Loucy (cell line): Measurements from ENCODE around the gene ORMDL2.

Source experiments
- H2AFZ ChIP-seq: fragments of 200-600 bp; sonication (generic); 2 replicates; pipeline ENCODE4 v1.6.0; 2016; ENCODE audit warnings: antibody characterized with exemption, mild to moderate bottlenecking, low read length, moderate library complexity
- H3F3A ChIP-seq: fragments of 200-600 bp; 2 replicates; pipeline ENCODE4 v1.6.0; 2016; ENCODE audit warnings: antibody characterized with exemption, low read depth, mild to moderate bottlenecking
- H3K27me3 ChIP-seq: fragments of 200-600 bp; sonication (generic); 2 replicates; pipeline ENCODE4 v1.6.1; 2014; ENCODE audit warnings: low read length, mild to moderate bottlenecking; ENCODE audit not compliant: insufficient read depth, poor library complexity, severe bottlenecking
- H3K36me3 ChIP-seq: fragments of 200-600 bp; sonication (generic); 2 replicates; pipeline ENCODE4 v1.6.1; 2016; ENCODE audit warnings: low read length; ENCODE audit not compliant: insufficient read depth
- H3K4me1 ChIP-seq: fragments of 200-600 bp; sonication (generic); 2 replicates; pipeline ENCODE4 v1.5.1; 2014; ENCODE audit warnings: low read length, mild to moderate bottlenecking; ENCODE audit not compliant: insufficient read depth, poor library complexity, severe bottlenecking
- H3K4me2 ChIP-seq: fragments of 200-600 bp; sonication (generic); 2 replicates; pipeline ENCODE4 v1.6.0; 2014; ENCODE audit warnings: antibody characterized with exemption, low read length, low read depth, mild to moderate bottlenecking; ENCODE audit not compliant: poor library complexity, severe bottlenecking
- H3K4me3 ChIP-seq: fragments of 200-600 bp; sonication (generic); 2 replicates; pipeline ENCODE4 v1.5.1; 2014; ENCODE audit warnings: low read length, mild to moderate bottlenecking, mixed read lengths; ENCODE audit not compliant: poor library complexity, severe bottlenecking
- H3K79me2 ChIP-seq: fragments of 200-600 bp; sonication (generic); 2 replicates; pipeline ENCODE4 v1.6.1; 2014; ENCODE audit warnings: low read length; ENCODE audit not compliant: insufficient read depth
- H3K9ac ChIP-seq: fragments of 200-600 bp; sonication (generic); 2 replicates; pipeline ENCODE4 v1.6.0; 2014; ENCODE audit warnings: mild to moderate bottlenecking, low read depth, low read length, moderate library complexity; ENCODE audit not compliant: poor library complexity, severe bottlenecking
- H3K9me2 ChIP-seq: fragments of 200-600 bp; sonication (generic); replicated peaks from 2 replicates; pipeline ENCODE4 v1.6.1; 2016; ENCODE audit warnings: low read depth, low read length, mixed read lengths
- H3K9me3 ChIP-seq: fragments of 200-600 bp; sonication (generic); 2 replicates; pipeline ENCODE4 v1.6.1; 2014; ENCODE audit warnings: mild to moderate bottlenecking, antibody characterized with exemption, low read length, low read depth; ENCODE audit not compliant: insufficient read depth
- H4K20me1 ChIP-seq: fragments of 200-600 bp; sonication (generic); 2 replicates; pipeline ENCODE4 v1.6.0; 2014; ENCODE audit warnings: antibody characterized with exemption, low read length, mild to moderate bottlenecking; ENCODE audit not compliant: insufficient read depth, poor library complexity, severe bottlenecking
- CTCF ChIP-seq: fragments of 200-600 bp; sonication (generic); conservative IDR thresholded peaks from 2 replicates; pipeline ENCODE4 v1.5.1; 2014; ENCODE audit warnings: mild to moderate bottlenecking, antibody characterized with exemption, low read length
- EZH2phosphoT487 ChIP-seq: fragments of 200-600 bp; IDR thresholded peaks from 2 replicates; pipeline ENCODE4 v1.6.1; 2018; ENCODE audit warnings: antibody characterized with exemption, mild to moderate bottlenecking, moderate library complexity, borderline replicate concordance

ORMDL2 gene

GRCh38 chr12:55780685-55781084, 37.2 kb upstream of the ORMDL2 start:
- H3K4me3 ChIP-seq = no peak overlapping the region
- TF ChIP-seq EZH2phosphoT487 = no peak
- no peak for TF ChIP-seq CTCF
- no peak overlapping the region for H2AFZ ChIP-seq
- no peak overlapping the region for H3K4me2 ChIP-seq
- H3K36me3 ChIP-seq = peaks cover 72% of the 10 kb centered on the region; the same call in 1 of the 2 replicates
- H4K20me1 ChIP-seq = no peaks in the 10 kb centered on the region
- no peaks in the 10 kb centered on the region for H3K4me1 ChIP-seq
- no peaks in the 10 kb centered on the region for H3K9me3 ChIP-seq
- H3F3A ChIP-seq = no peaks in the 10 kb centered on the region
- H3K9ac ChIP-seq = no peak overlapping the region
- H3K9me2 ChIP-seq = no peaks in the 10 kb centered on the region
- H3K27me3 ChIP-seq = no peaks in the 10 kb centered on the region
- H3K79me2 ChIP-seq = no peaks in the 10 kb centered on the region; the same call in 1 of the 2 replicates

GRCh38 chr12:55788546-55788945, 29.3 kb upstream of the ORMDL2 start:
- Histone ChIP-seq H4K20me1 (no peaks in the 10 kb centered on the region), H3K9me3 (no peaks in the 10 kb centered on the region), H3K9me2 (no peaks in the 10 kb centered on the region), H3K9ac (no peak overlapping the region), H3F3A (no peaks in the 10 kb centered on the region), H3K4me2 (no peak overlapping the region), H2AFZ (no peak overlapping the region), H3K4me1 (no peaks in the 10 kb centered on the region), H3K27me3 (no peaks in the 10 kb centered on the region), H3K79me2 (0 out of 2 replicates have a peak, but pooled peaks cover 4% of the 10 kb centered on the region), H3K4me3 (no peak overlapping the region), H3K36me3 (peaks cover 88% of the 10 kb centered on the region)
- TF ChIP-seq CTCF (no peak), EZH2phosphoT487 (no peak)

- 0 out of 2 replicates have a peak, but pooled peaks cover 4% of the 10 kb centered on the region for H3K79me2 ChIP-seq
- H3K9me2 ChIP-seq = no peaks in the 10 kb centered on the region
- H2AFZ ChIP-seq = no peak overlapping the region
- H3K9me3 ChIP-seq = no peaks in the 10 kb centered on the region
- no peaks in the 10 kb centered on the region for H3K27me3 ChIP-seq
- no peak overlapping the region for H3K9ac ChIP-seq
- no peak for TF ChIP-seq EZH2phosphoT487
- no peak for TF ChIP-seq CTCF
- no peaks in the 10 kb centered on the region for H3F3A ChIP-seq
- H3K36me3 ChIP-seq = peaks cover 88% of the 10 kb centered on the region
- no peaks in the 10 kb centered on the region for H3K4me1 ChIP-seq
- H3K4me3 ChIP-seq = no peak overlapping the region
- H3K4me2 ChIP-seq = no peak overlapping the region
- H4K20me1 ChIP-seq = no peaks in the 10 kb centered on the region
These were observed 28.7 kb upstream of the ORMDL2 start for GRCh38 chr12:55789171-55789570.
